Measurements from ENCODE around the gene DGKI. TPM values are rescaled to one million over a fixed set of nuclear protein-coding genes. Genes with fewer than 3 reads are reported as not detected.

DGKI gene
- total RNA-seq, 1 donor = under 0.01 TPM

GRCh38 chr7:137613006-137613525 lies 233.7 kb downstream of the DGKI start:
- no peak for DNase-seq (ENCODE audit: low read depth in 2 of 3, low spot score in 2 of 3)

- no peak for DNase-seq (ENCODE audit: low read depth in 2 of 3, low spot score in 2 of 3)
Measured at GRCh38 chr7:137611606-137612005, 235.2 kb downstream of the DGKI start.

- no peak for DNase-seq (ENCODE audit: low read depth in 2 of 3, low spot score in 2 of 3)
Measured at GRCh38 chr7:137609500-137609899, 237.3 kb downstream of the DGKI start.

GRCh38 chr7:137606061-137606674 lies 240.6 kb downstream of the DGKI start:
- peak in 2 of 3 donors; percentile 23 to 80 for DNase-seq (ENCODE audit: low read depth in 2 of 3, low spot score in 2 of 3)

- DNase-seq (ENCODE audit: low read depth in 2 of 3, low spot score in 2 of 3) = no peak
Measured at GRCh38 chr7:137603043-137603442, 243.7 kb downstream of the DGKI start.

- no peak for DNase-seq (ENCODE audit: low read depth in 2 of 3, low spot score in 2 of 3)
Measured at GRCh38 chr7:137601642-137602041, 245.1 kb downstream of the DGKI start.

- no peak for DNase-seq (ENCODE audit: low read depth in 2 of 3, low spot score in 2 of 3)
Measured at GRCh38 chr7:137597856-137598255, 248.9 kb downstream of the DGKI start.

GRCh38 chr7:137593115-137593711 lies 253.6 kb downstream of the DGKI start:
- no peak for DNase-seq (ENCODE audit: low read depth in 2 of 3, low spot score in 2 of 3)

GRCh38 chr7:137592232-137592896 lies 254.4 kb downstream of the DGKI start:
- peak in 2 of 3 donors; percentile 20 to 33 for DNase-seq (ENCODE audit: low read depth in 2 of 3, low spot score in 2 of 3)

GRCh38 chr7:137591421-137591837 lies 255.3 kb downstream of the DGKI start:
- peak in 1 of 3 donors; percentile 2 for DNase-seq (ENCODE audit: low read depth in 2 of 3, low spot score in 2 of 3)

GRCh38 chr7:137590756-137591305 lies 255.9 kb downstream of the DGKI start:
- DNase-seq (ENCODE audit: low read depth in 2 of 3, low spot score in 2 of 3) = no peak

GRCh38 chr7:137590071-137590755 lies 256.6 kb downstream of the DGKI start:
- no peak for DNase-seq (ENCODE audit: low read depth in 2 of 3, low spot score in 2 of 3)

- no peak for DNase-seq (ENCODE audit: low read depth in 2 of 3, low spot score in 2 of 3)
Measured at GRCh38 chr7:137587326-137587725, 259.4 kb downstream of the DGKI start.

GRCh38 chr7:137585591-137585990 lies 261.2 kb downstream of the DGKI start:
- DNase-seq (ENCODE audit: low read depth in 2 of 3, low spot score in 2 of 3) = no peak

GRCh38 chr7:137583172-137583571 lies 263.6 kb downstream of the DGKI start:
- no peak for DNase-seq (ENCODE audit: low read depth in 2 of 3, low spot score in 2 of 3)

GRCh38 chr7:137579913-137580640 lies 266.7 kb downstream of the DGKI start:
- DNase-seq (ENCODE audit: low read depth in 2 of 3, low spot score in 2 of 3) = no peak

GRCh38 chr7:137578541-137578940 lies 268.2 kb downstream of the DGKI start:
- no peak for DNase-seq (ENCODE audit: low read depth in 2 of 3, low spot score in 2 of 3)

GRCh38 chr7:137577184-137577583 lies 269.6 kb downstream of the DGKI start:
- no peak for DNase-seq (ENCODE audit: low read depth in 2 of 3, low spot score in 2 of 3)

- no peak for DNase-seq (ENCODE audit: low read depth in 2 of 3, low spot score in 2 of 3)
Measured at GRCh38 chr7:137576481-137576880, 270.3 kb downstream of the DGKI start.

- DNase-seq (ENCODE audit: low read depth in 2 of 3, low spot score in 2 of 3) = no peak
Measured at GRCh38 chr7:137574812-137575211, 272.0 kb downstream of the DGKI start.

Data from hematopoietic multipotent progenitor cell (in vitro differentiated cells).